GM19452 (cell line): ENCODE measurements around the gene PIP4K2B.
A peak's percentile ranks its signal among the peaks of the same experiment; 100 is the strongest.

Source experiments
- ATAC-seq: cut with Tn5 transposase; IDR thresholded peaks from one replicate; pipeline ENCODE4 v1.9.1; 2021; ENCODE audit not compliant: unreplicated experiment

PIP4K2B gene

DNA sequence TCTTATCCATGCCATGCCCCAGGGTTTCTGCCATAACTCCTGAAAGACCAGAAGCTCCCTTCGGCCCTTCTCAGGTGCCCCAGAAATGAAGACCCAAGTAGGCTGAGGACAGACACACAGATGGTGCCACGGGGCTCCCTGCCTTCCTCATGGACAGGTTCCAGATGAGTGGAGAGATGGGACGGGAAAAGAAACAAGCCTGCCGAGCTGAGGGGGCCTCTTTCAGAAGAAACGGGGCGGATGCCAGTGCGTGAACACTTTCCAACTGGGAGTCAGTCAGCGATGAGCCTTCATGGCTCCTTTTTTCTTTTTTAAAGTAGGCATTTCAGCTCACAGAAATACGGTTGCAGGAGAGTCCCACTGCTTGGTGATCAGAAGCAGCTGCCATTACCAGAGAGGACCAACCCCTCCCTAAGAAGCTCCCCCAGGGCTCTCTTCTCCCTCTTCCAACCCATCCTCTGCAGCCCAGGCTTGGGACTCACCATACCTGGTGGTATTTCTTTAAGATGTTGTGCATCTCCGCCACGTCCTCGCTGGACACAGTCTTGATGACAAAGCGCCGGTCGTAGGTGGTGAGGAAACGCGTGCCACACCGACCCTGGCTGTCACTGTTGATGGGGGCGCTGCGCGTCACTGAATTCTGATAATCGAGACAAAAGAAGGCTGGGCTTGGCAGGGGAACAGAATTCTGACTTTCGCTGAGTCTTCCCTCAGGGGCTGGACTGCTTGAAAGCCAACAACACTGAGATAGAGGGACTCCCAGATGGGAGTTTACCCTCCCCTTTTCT is 19.2 kb downstream of the PIP4K2B start:
- no peak for ATAC-seq

- no peak for ATAC-seq
Observed at GRCh38 chr17:38777641-38778250, 21.6 kb downstream of the PIP4K2B start.

- no peak for ATAC-seq
Observed at GRCh38 chr17:38773258-38773657, 26.1 kb downstream of the PIP4K2B start.

DNA sequence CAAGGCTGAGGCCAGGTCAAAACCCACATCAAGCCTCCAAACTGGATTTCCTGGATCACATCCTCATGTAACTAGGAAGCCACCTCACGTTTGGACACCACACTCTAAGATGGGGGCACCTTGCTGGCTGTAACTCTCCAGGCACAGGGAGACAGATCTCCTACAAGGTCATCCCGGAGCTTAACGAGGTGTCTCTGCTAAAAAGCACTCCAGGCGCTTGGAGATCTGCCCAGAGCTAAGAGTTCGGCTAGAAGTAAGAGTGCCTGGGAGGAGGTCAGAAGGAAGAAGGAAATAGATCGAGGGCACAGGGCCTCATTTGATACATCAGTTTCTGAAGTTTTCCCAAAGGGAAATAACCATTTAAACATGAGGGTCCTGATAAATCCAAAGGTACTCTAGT is 30.9 kb downstream of the PIP4K2B start:
- no peak for ATAC-seq

- no peak for ATAC-seq
Observed at GRCh38 chr17:38766341-38766740, 33.0 kb downstream of the PIP4K2B start.

DNA sequence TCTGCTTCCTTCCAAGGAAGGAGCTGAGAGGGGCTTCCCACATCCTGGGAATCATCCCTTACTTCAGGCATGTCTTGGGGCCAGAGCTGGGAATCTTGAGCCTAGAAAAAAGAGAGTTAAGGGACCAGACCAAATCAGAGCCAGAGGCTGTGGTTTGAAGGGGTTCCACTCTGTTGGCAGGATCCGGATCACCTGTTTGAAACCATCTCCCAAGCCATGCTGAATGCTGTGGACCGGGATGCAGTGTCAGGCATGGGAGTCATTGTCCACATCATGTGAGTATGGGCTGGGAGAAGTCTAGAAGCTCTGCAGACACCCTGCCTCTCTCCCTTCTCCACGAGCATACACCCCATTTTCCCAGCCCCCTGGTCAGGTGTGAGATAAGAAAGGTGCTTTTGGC is 37.1 kb downstream of the PIP4K2B start:
- no peak for ATAC-seq

GRCh38 chr17:38761612-38762011 is 37.7 kb downstream of the PIP4K2B start:
- no peak for ATAC-seq

DNA sequence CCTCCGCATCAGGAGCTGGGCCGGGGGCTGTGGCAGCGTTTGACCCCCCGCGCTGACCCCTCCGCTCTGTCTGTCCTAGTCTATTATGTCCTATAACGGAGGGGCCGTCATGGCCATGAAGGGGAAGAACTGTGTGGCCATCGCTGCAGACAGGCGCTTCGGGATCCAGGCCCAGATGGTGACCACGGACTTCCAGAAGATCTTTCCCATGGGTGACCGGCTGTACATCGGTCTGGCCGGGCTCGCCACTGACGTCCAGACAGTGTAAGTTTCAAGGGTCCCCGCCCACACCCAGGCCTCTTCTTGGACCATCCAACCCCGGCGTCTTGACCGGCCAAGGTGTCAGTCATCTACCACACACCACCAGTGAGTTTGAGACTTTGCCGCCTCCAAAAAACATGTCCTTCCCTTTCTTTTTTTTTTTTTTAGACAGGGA is 46.3 kb downstream of the PIP4K2B start:
- ATAC-seq, result no peak

GRCh38 chr17:38752308-38753070 is 46.9 kb downstream of the PIP4K2B start, which contains the start of gene PSMB3:
PSMB3 (plus strand) TSS chr17:38752741; CDS start chr17:38752827, 86 bp downstream.
- peak; percentile 85 for ATAC-seq

DNA sequence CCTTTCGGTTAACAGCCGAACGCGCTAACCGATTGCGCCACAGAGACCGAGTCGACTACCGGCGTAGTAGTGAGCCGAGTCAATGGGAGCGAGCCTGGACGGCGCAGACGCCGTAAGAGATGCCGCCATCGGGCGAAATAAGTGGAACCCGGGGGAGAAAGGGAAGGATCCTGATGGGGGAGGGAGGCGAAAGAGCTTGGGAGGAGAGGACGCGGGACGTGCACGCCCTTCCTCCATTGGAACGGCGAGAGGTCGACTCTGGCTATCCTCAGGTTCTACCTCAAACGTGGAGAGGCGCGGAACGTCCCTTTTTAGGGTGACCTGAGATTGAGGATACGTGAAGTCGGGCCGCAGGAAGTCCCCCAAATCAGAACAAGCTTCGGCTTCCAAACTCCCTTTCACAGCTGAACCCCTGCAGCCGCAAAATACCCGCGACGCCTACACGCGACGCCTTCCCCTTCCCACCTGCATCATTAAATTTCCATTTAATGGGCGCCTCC is 47.5 kb downstream of the PIP4K2B start:
- no peak for ATAC-seq

- no peak for ATAC-seq
Observed at GRCh38 chr17:38751144-38751807, 48.1 kb downstream of the PIP4K2B start.

- no peak for ATAC-seq
Observed at GRCh38 chr17:38750312-38751121, 48.8 kb downstream of the PIP4K2B start.

DNA sequence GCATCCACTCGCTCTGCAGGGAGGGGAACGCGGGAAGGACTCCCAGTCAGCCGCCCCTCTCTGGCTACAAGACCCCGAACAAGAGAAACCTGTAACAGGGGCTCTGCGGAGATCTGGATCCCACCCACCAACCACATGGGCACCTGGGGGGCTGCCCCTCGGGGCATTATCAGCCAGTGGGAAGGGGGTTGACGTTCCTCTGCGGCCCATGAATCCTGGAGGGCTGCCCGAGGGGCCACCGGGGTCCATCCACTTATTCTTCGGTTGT is 49.4 kb downstream of the PIP4K2B start:
- ATAC-seq, result no peak

- no peak for ATAC-seq
Observed at GRCh38 chr17:38749223-38750043, 49.9 kb downstream of the PIP4K2B start.

GRCh38 chr17:38748892-38749222 is 50.5 kb downstream of the PIP4K2B start:
- ATAC-seq, result no peak

- no peak for ATAC-seq
Observed at GRCh38 chr17:38748149-38748891, 51.0 kb downstream of the PIP4K2B start, which contains the start of gene PCGF2. PCGF2 (minus strand) TSS chr17:38748336; CDS start chr17:38740402, 7,934 bp downstream.

DNA sequence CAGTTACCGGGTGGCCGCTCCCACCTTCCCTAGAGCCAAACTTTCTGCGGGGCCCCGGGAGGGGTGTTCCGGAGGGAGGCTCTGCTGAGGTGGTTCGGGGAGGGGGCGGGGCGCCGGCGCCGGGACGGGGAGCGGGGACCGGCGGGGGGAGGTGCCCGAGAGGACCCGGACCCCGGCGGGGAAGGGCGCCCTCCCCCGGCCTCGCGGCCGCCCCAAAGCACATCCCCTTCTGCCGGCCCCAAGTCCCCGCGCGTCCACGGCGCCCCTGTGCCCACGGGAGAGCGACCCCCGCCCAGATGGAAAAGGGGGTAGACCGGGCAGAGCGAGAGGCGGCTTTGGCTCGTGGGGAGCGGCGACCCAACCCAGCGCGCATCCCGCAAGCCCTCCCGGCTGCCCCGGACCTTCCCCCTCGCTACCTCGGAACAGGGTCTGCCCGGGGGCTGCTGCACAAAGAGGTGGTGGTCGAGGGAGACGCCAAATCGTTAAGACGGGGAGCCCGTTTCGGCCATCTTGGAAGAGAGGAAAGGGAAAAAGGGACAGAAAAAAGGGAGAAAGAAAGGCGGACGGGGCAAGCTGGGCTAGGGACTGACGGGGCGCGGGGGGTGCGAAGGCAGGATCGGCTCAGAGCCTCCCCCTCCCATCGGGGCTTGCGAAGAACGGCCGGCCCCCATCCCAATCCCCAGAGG is 51.8 kb downstream of the PIP4K2B start:
- ATAC-seq, result no peak

DNA sequence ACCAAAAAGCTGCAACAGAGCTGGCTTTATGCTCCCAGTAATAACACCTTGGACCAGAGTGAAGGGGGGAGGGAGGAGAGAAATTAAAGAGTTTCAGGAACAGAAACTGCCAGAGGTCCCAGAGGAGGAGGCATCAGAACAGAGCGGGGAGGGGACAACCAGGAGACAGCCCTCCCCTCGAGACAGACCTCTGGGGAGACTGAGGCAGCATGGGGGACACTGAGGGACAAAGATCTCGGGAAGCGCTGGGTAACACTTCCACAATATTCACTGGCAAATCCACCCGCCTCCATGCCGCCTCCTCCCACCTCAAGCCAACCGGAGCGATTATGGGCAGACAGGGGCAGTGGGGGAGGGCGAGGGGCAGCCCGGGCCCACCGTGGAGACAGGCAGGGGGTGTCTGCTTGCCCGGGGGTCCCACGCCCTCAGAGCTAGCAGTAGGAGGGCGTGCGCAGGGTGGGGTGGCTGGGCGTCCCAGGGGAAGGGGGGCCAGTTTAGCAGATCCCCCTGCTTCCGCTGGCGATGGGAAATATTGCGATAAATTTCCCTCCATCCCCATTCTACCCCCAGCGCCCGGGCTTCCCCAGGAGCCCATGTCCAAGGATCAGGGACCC is 52.4 kb downstream of the PIP4K2B start:
- ATAC-seq, result no peak
